PC-3 (cell line): ENCODE results near the gene SSR2.

Experiments used
- EZH2 ChIP-seq: fragments of 300-600 bp; sonication (generic); IDR thresholded peaks from one replicate; pipeline ENCODE4 v1.6.1; 2017; ENCODE audit warnings: antibody characterized with exemption, mild to moderate bottlenecking, low read length; ENCODE audit not compliant: unreplicated experiment
- EZH2phosphoT487 ChIP-seq: fragments of 300-600 bp; sonication (generic); IDR thresholded peaks from 2 replicates; pipeline ENCODE4 v1.6.1; 2018; ENCODE audit warnings: mild to moderate bottlenecking, antibody characterized with exemption, low read length, borderline replicate concordance
- TF ChIP-seq, protein P1 (sequence below): fragments of 300-600 bp; sonication (generic); conservative IDR thresholded peaks from 2 replicates; pipeline ENCODE4 v1.5.1; 2017; ENCODE audit warnings: antibody characterized with exemption, low read depth, mild to moderate bottlenecking, low read length

DNA sequence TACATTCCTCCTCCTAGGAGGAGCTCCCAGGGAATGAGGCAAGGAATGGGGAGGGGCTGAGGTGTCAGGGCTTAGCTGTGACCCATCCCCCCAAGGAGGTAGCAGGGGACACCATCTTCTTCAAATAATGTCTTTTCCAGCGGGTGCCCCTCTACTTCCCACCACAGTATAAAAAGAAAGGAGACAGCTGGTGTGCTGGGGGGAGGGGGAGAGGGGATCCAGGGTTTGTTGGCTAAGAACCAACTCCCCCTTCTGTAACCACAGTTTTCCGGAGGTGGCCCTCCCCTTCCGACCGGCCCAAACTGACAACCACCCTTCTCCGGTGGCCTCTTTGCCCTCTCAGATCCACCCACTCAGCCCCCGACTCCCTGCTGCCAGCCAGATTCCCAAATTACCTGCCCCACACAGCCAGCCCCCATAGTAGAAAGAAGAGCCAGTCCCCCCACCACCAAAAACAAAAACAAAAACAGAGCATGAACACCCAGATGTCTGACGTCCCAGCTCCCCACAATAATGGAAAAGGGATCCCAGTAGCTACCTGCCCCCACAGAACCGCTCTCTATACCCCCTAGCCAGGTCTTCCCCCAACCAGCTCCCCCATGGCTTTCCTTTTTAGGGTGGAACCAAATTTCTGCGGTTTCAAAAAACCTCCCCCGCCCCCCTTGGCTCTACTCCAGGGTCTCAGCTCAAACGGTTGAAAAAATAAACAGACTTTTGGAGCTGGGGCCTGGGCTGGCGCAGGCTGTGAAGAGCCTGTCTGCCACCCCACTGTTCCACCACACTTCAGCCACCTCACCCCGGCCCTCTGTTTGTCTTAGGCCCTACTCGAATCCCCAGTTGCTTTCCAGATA lies 44.5 kb downstream of the SSR2 start:
- TF ChIP-seq, protein P1, sequence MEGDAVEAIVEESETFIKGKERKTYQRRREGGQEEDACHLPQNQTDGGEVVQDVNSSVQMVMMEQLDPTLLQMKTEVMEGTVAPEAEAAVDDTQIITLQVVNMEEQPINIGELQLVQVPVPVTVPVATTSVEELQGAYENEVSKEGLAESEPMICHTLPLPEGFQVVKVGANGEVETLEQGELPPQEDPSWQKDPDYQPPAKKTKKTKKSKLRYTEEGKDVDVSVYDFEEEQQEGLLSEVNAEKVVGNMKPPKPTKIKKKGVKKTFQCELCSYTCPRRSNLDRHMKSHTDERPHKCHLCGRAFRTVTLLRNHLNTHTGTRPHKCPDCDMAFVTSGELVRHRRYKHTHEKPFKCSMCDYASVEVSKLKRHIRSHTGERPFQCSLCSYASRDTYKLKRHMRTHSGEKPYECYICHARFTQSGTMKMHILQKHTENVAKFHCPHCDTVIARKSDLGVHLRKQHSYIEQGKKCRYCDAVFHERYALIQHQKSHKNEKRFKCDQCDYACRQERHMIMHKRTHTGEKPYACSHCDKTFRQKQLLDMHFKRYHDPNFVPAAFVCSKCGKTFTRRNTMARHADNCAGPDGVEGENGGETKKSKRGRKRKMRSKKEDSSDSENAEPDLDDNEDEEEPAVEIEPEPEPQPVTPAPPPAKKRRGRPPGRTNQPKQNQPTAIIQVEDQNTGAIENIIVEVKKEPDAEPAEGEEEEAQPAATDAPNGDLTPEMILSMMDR, result no peak
- TF ChIP-seq EZH2phosphoT487 (no peak), EZH2 (no peak)
